GM10248 (cell line): Measurements from ENCODE around the gene CX3CR1.

Source experiments
- CTCF ChIA-PET: fragments of 300-600 bp; sonication (Branson Sonifier 250); formaldehyde crosslinking; extraction: SDS; loops from one replicate; lab custom pipeline; 2021; ENCODE audit warnings: antibody characterized with exemption; lab: Yijun Ruan, JAX
- POLR2A ChIA-PET: fragments of 350-650 bp; sonication (Branson Sonifier 250); formaldehyde crosslinking; extraction: SDS; loops from one replicate; lab custom pipeline; 2020; ENCODE audit warnings: antibody characterized with exemption; lab: Yijun Ruan, JAX
- DNase-seq: peaks from one replicate; pipeline ENCODE4 v3.0.0; 2012; ENCODE audit errors: extremely low spot score
- CTCF ChIP-seq: IDR thresholded peaks from 2 replicates; pipeline ENCODE4 v1.5.1; 2012; ENCODE audit warnings: mild to moderate bottlenecking, low read depth; ENCODE audit errors: extremely low read depth, missing control alignments, control extremely low read depth

CX3CR1 gene

GRCh38 chr3:39273119-39273518, 6.7 kb downstream of the CX3CR1 start:
- CTCF ChIA-PET, result interaction anchor here (0.7 to 16.7 kb wide), 8 partner anchors 9 to 105 kb away, joined by 3 to 250 read pairs (median 4); partner anchors contain the start of gene XIRP1
- POLR2A ChIA-PET, result no interaction called here
- TF ChIP-seq CTCF, result no peak
- no peak for DNase-seq

GRCh38 chr3:39272191-39272590, 7.6 kb downstream of the CX3CR1 start:
- POLR2A ChIA-PET, result no interaction called here
- CTCF ChIA-PET, result interaction anchor here (1.0 to 16.7 kb wide), 9 partner anchors 9 to 146 kb away, joined by 3 to 250 read pairs (median 5); partner anchors contain the start of gene XIRP1
- TF ChIP-seq CTCF, result no peak
- no peak for DNase-seq

- no peak for DNase-seq
- CTCF ChIA-PET, result interaction anchor here (1.0 to 16.7 kb wide), 9 partner anchors 9 to 145 kb away, joined by 3 to 250 read pairs (median 4); no protein-coding TSS in a partner anchor
- TF ChIP-seq CTCF, result no peak
- POLR2A ChIA-PET, result no interaction called here
Measured at GRCh38 chr3:39271363-39271914, 8.4 kb downstream of the CX3CR1 start.

GRCh38 chr3:39269528-39269927, 10.3 kb downstream of the CX3CR1 start:
- ChIA-PET POLR2A (no interaction called here), CTCF (interaction anchor here (0.7 to 16.7 kb wide), 5 partner anchors 13 to 111 kb away, joined by 3 to 250 read pairs (median 3); no protein-coding TSS in a partner anchor)

GRCh38 chr3:39268549-39268900, 11.3 kb downstream of the CX3CR1 start:
- ChIA-PET CTCF (interaction anchor here (0.9 to 16.7 kb wide), 6 partner anchors 11 to 141 kb away, joined by 3 to 250 read pairs (median 5); partner anchors contain the start of gene CX3CR1), POLR2A (no interaction called here)
- no peak for DNase-seq
- TF ChIP-seq CTCF, result no peak

More at GRCh38 chr3:39269528-39269927, 10.3 kb downstream of the CX3CR1 start:
- no peak for TF ChIP-seq CTCF
- no peak for DNase-seq

GRCh38 chr3:39267631-39268548, 11.9 kb downstream of the CX3CR1 start:
- TF ChIP-seq CTCF, result no peak
- DNase-seq, result no peak
- CTCF ChIA-PET, result interaction anchor here (0.9 to 16.7 kb wide), 6 partner anchors 12 to 141 kb away, joined by 4 to 250 read pairs (median 5); partner anchors contain the start of gene CX3CR1
- POLR2A ChIA-PET, result no interaction called here
